Myocyte (in vitro differentiated cells): ENCODE data around the gene CMSS1. TPM values are rescaled to one million over a fixed set of nuclear protein-coding genes. Genes with fewer than 3 reads are reported as not detected.
A peak's percentile ranks its signal among the peaks of the same experiment; 100 is the strongest.

Experiments
- DNase-seq: peaks from one replicate; pipeline ENCODE4 v3.0.0-alpha.2; 2012; ENCODE audit warnings: low read depth
- total RNA-seq: library from RNA; depleted of rRNA; stranded (reverse); fragments of >200 nt; gene quantifications from 2 replicates; pipeline ENCODE4 v1.2.3, GENCODE V29; 2014

CMSS1 gene
- total RNA-seq, 1 donor from 2014 or later, result 27.2 TPM

GRCh38 chr3:99931059-99931458 is 113.4 kb downstream of the CMSS1 start:
- DNase-seq, result no peak

- DNase-seq, result no peak
Observed at GRCh38 chr3:99933971-99934750, 116.5 kb downstream of the CMSS1 start.

GRCh38 chr3:99934975-99935797 is 117.5 kb downstream of the CMSS1 start:
- DNase-seq, result no peak

GRCh38 chr3:99938270-99938911 is 120.7 kb downstream of the CMSS1 start:
- no peak for DNase-seq

- no peak for DNase-seq
Observed at GRCh38 chr3:99939876-99940275, 122.2 kb downstream of the CMSS1 start.

- no peak for DNase-seq
Observed at GRCh38 chr3:99940350-99940749, 122.7 kb downstream of the CMSS1 start.

GRCh38 chr3:99941211-99941610 is 123.5 kb downstream of the CMSS1 start:
- no peak for DNase-seq

GRCh38 chr3:99943931-99944761 is 126.5 kb downstream of the CMSS1 start:
- DNase-seq, result peak; percentile 66

- no peak for DNase-seq
Observed at GRCh38 chr3:99945328-99945995, 127.8 kb downstream of the CMSS1 start.

- DNase-seq, result no peak
Observed at GRCh38 chr3:99947356-99947755, 129.7 kb downstream of the CMSS1 start.

- no peak for DNase-seq
Observed at GRCh38 chr3:99948467-99949089, 130.9 kb downstream of the CMSS1 start.

GRCh38 chr3:99949956-99950670 is 132.5 kb downstream of the CMSS1 start:
- DNase-seq, result no peak

- peak; percentile 45 for DNase-seq
Observed at GRCh38 chr3:99950921-99951320, 133.3 kb downstream of the CMSS1 start.

- no peak for DNase-seq
Observed at GRCh38 chr3:99951701-99952100, 134.0 kb downstream of the CMSS1 start.

- DNase-seq, result peak; percentile 65
Observed at GRCh38 chr3:99952306-99952705, 134.6 kb downstream of the CMSS1 start.

GRCh38 chr3:99953596-99953995 is 135.9 kb downstream of the CMSS1 start:
- peak; percentile 31 for DNase-seq

GRCh38 chr3:99954914-99955644 is 137.4 kb downstream of the CMSS1 start:
- DNase-seq, result no peak

GRCh38 chr3:99955773-99956562 is 138.3 kb downstream of the CMSS1 start:
- no peak for DNase-seq
